ENCODE data around the gene TCFL5. TPM values are rescaled to one million over a fixed set of nuclear protein-coding genes. Genes with fewer than 3 reads are reported as not detected.

Gene TCFL5
- total RNA-seq, 4 donors from 2014 or later, result 12.0 to 28.9 (median 13.8) TPM

- Histone ChIP-seq H3K4me3 (no peak overlapping the region), H3K27me3 (peaks cover 56% of the 10 kb centered on the region), H3K27ac (peak overlapping the region in 1 of 4 donors; percentile 72), H3K4me1 (peaks cover 0 to 57% (median 45%) of the 10 kb centered on the region in 3 donors), H3K9me3 (no peaks in the 10 kb centered on the region), H3K36me3 (no peaks in the 10 kb centered on the region)
- no peak for ATAC-seq
- WGBS, 2 donors (ENCODE audit: low coverage in 1 of 2), result 80% methylated on average over 1 of the region's 19 CpGs; no CpG with 5 or more reads in 1 of the 2 donors
- TF ChIP-seq POLR2A (IDR thresholded peaks at IDR 0.05) (no peak), EP300 (IDR thresholded peaks at IDR 0.05) (no peak), CTCF (IDR thresholded peaks at IDR 0.05) (no peak), POLR2AphosphoS5 (IDR thresholded peaks at IDR 0.05) (no peak)
Observed at GRCh38 chr20:62820962-62821725, 40.5 kb downstream of the TCFL5 start.

- Histone ChIP-seq H3K36me3 (no peaks in the 10 kb centered on the region), H3K9me3 (no peaks in the 10 kb centered on the region), H3K27ac (peak overlapping the region in 2 of 4 donors; percentile 64 to 72), H3K4me1 (peaks cover 0 to 64% (median 52%) of the 10 kb centered on the region in 3 donors), H3K27me3 (peaks cover 63% of the 10 kb centered on the region), H3K4me3 (no peak overlapping the region)
- ATAC-seq, result no peak
- TF ChIP-seq CTCF (IDR thresholded peaks at IDR 0.05) (no peak), POLR2AphosphoS5 (IDR thresholded peaks at IDR 0.05) (no peak), POLR2A (IDR thresholded peaks at IDR 0.05) (no peak), EP300 (IDR thresholded peaks at IDR 0.05) (no peak)
- 20% methylated on average over 1 of the region's 23 CpGs; no CpG with 5 or more reads in 1 of the 2 donors for WGBS, 2 donors (ENCODE audit: low coverage in 1 of 2)
Observed at GRCh38 chr20:62820208-62820961, 41.2 kb downstream of the TCFL5 start.

GRCh38 chr20:62819494-62820174 lies 42.0 kb downstream of the TCFL5 start:
- Histone ChIP-seq H3K9me3 (no peaks in the 10 kb centered on the region), H3K4me3 (peak overlapping the region in 1 of 2 donors; percentile 46), H3K4me1 (peaks cover 0 to 65% (median 55%) of the 10 kb centered on the region in 3 donors), H3K27me3 (peaks cover 66% of the 10 kb centered on the region), H3K27ac (peak overlapping the region in 3 of 4 donors; percentile 64 to 72 (median 66)), H3K36me3 (no peaks in the 10 kb centered on the region)
- ATAC-seq, result no peak
- WGBS, 2 donors (ENCODE audit: low coverage in 1 of 2), result no CpG with 5 or more reads among the region's 16 CpGs
- TF ChIP-seq CTCF (IDR thresholded peaks at IDR 0.05) (no peak), POLR2A (IDR thresholded peaks at IDR 0.05) (no peak), EP300 (IDR thresholded peaks at IDR 0.05) (no peak), POLR2AphosphoS5 (IDR thresholded peaks at IDR 0.05) (no peak)

GRCh38 chr20:62818592-62819493 lies 42.8 kb downstream of the TCFL5 start:
- 33% methylated on average over 1 of the region's 25 CpGs; no CpG with 5 or more reads in 1 of the 2 donors for WGBS, 2 donors (ENCODE audit: low coverage in 1 of 2)
- H3K27me3 ChIP-seq, result peaks cover 71% of the 10 kb centered on the region
- peaks cover 0 to 4% of the 10 kb centered on the region in 2 donors for H3K36me3 ChIP-seq
- ATAC-seq, result peak; percentile 31
- H3K4me1 ChIP-seq, result peaks cover 0 to 64% (median 47%) of the 10 kb centered on the region in 3 donors
- H3K4me3 ChIP-seq, result peak overlapping the region in 1 of 2 donors; percentile 46
- H3K9me3 ChIP-seq, result no peaks in the 10 kb centered on the region
- H3K27ac ChIP-seq, result peak overlapping the region in 3 of 4 donors; percentile 64 to 72 (median 66)
- TF ChIP-seq POLR2AphosphoS5 (IDR thresholded peaks at IDR 0.05) (no peak), CTCF (IDR thresholded peaks at IDR 0.05) (no peak), EP300 (IDR thresholded peaks at IDR 0.05) (no peak), POLR2A (IDR thresholded peaks at IDR 0.05) (no peak)
